ENCODE data around the gene SERPINA1. TPM values are rescaled to one million over a fixed set of nuclear protein-coding genes. Genes with fewer than 3 reads are reported as not detected.

SERPINA1 gene
- total and polyA plus RNA-seq, 2 of the 13 experiments (the other 11 are each of a cell fraction or from before 2014, with no cell fraction given), result 3,266 to 11,015 TPM

DNA sequence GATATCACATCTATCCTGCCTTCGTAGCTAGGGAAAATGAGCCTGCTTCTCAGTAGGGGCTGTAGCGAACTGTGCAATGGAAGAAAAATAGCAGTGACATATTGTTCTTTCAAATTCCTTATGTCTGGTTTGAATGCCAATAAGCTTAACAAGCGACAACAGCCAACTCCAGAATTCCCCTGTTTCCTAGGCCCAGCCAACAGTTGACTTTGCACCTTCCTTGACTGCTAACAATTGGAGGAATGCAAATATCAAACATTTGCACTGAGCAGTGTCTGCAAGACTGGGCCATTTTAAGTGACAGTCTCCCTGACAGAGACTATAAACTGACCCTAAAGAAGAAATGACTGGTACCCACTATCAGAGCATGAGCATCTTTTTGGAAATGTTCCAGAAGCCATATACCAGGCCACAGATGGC is 12.0 kb upstream of the SERPINA1 start (continued):
- TF ChIP-seq MAX (IDR thresholded peaks at IDR 0.05) (no peak), TOPORS (CRISPR knock-in tag; IDR thresholded peaks at IDR 0.05) (no peak), ZNF746 (CRISPR knock-in tag; IDR thresholded peaks at IDR 0.05) (no peak), NFKB2 (CRISPR knock-in tag; IDR thresholded peaks at IDR 0.05; ENCODE audit: borderline replicate concordance) (no peak), ZNF616 (CRISPR knock-in tag; IDR thresholded peaks at IDR 0.05; ENCODE audit: low read depth) (no peak), ZNF446 (CRISPR knock-in tag; IDR thresholded peaks at IDR 0.05) (no peak), SNAI1 (CRISPR knock-in tag; IDR thresholded peaks at IDR 0.05; ENCODE audit: borderline replicate concordance) (no peak), HOXA5 (CRISPR knock-in tag; IDR thresholded peaks at IDR 0.05) (no peak), SOX13 (IDR thresholded peaks at IDR 0.05) (0 out of 2 replicates have a peak, but pooled peaks have one; percentile 53), SOX13 (CRISPR knock-in tag; conservative IDR thresholded peaks at IDR 0.05 in 1 of 2, IDR thresholded peaks at IDR 0.05 in 1 of 2) (peak in 1 of 2 experiments; percentile 97; a peak in 2 of 4 replicates), ZNF326 (CRISPR knock-in tag; IDR thresholded peaks at IDR 0.05; ENCODE audit: borderline replicate concordance) (no peak), MYC (CRISPR knock-in tag; IDR thresholded peaks at IDR 0.05; ENCODE audit: borderline replicate concordance) (no peak), RFX5 (IDR thresholded peaks at IDR 0.05; ENCODE audit: low read depth, low read length) (no peak), ZNF83 (CRISPR knock-in tag; IDR thresholded peaks at IDR 0.05; ENCODE audit: borderline replicate concordance) (no peak), GABPA (IDR thresholded peaks at IDR 0.05; ENCODE audit: low read depth, low read length) (no peak), GABPA (CRISPR knock-in tag; IDR thresholded peaks at IDR 0.05; ENCODE audit: low read depth) (no peak), ZNF160 (CRISPR knock-in tag; IDR thresholded peaks at IDR 0.05) (no peak), GMEB1 (CRISPR knock-in tag; IDR thresholded peaks at IDR 0.05; ENCODE audit: borderline replicate concordance) (no peak), ZFP37 (CRISPR knock-in tag; IDR thresholded peaks at IDR 0.05; ENCODE audit: borderline replicate concordance) (no peak), HOXA7 (CRISPR knock-in tag; IDR thresholded peaks at IDR 0.05) (no peak), SAP130 (CRISPR knock-in tag; IDR thresholded peaks at IDR 0.05; ENCODE audit: low read depth) (peak; percentile 69), ZKSCAN5 (CRISPR knock-in tag; IDR thresholded peaks at IDR 0.05) (no peak), RNF2 (conservative IDR thresholded peaks at IDR 0.05; ENCODE audit: low read depth) (no peak)
- TF ChIP-seq, protein P1, sequence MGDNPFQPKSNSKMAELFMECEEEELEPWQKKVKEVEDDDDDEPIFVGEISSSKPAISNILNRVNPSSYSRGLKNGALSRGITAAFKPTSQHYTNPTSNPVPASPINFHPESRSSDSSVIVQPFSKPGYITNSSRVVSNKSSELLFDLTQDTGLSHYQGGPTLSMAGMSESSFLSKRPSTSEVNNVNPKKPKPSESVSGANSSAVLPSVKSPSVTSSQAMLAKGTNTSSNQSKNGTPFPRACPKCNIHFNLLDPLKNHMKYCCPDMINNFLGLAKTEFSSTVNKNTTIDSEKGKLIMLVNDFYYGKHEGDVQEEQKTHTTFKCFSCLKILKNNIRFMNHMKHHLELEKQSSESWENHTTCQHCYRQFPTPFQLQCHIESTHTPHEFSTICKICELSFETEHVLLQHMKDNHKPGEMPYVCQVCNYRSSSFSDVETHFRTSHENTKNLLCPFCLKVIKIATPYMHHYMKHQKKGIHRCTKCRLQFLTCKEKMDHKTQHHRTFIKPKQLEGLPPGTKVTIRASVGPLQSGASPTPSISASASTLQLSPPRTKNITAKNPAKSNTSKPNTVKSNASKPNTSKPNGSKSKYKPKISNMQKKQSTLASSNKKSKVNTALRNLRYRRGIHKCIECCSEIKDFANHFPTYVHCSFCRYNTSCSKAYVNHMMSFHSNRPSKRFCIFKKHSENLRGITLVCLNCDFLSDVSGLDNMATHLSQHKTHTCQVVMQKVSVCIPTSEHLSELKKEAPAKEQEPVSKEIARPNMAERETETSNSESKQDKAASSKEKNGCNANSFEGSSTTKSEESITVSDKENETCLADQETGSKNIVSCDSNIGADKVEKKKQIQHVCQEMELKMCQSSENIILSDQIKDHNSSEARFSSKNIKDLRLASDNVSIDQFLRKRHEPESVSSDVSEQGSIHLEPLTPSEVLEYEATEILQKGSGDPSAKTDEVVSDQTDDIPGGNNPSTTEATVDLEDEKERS (CRISPR knock-in tag; IDR thresholded peaks at IDR 0.05), result no peak
- TF ChIP-seq, protein P2, sequence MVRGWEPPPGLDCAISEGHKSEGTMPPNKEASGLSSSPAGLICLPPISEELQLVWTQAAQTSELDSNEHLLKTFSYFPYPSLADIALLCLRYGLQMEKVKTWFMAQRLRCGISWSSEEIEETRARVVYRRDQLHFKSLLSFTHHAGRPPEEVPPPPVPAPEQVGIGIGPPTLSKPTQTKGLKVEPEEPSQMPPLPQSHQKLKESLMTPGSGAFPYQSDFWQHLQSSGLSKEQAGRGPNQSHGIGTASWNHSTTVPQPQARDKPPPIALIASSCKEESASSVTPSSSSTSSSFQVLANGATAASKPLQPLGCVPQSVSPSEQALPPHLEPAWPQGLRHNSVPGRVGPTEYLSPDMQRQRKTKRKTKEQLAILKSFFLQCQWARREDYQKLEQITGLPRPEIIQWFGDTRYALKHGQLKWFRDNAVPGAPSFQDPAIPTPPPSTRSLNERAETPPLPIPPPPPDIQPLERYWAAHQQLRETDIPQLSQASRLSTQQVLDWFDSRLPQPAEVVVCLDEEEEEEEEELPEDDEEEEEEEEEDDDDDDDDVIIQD (CRISPR knock-in tag; IDR thresholded peaks at IDR 0.05; ENCODE audit: low read depth), result no peak
- TF ChIP-seq, protein P3, sequence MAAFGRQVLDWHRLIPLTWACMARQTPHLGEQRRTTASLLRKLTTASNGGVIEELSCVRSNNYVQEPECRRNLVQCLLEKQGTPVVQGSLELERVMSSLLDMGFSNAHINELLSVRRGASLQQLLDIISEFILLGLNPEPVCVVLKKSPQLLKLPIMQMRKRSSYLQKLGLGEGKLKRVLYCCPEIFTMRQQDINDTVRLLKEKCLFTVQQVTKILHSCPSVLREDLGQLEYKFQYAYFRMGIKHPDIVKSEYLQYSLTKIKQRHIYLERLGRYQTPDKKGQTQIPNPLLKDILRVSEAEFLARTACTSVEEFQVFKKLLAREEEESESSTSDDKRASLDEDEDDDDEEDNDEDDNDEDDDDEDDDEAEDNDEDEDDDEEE (CRISPR knock-in tag; IDR thresholded peaks at IDR 0.05), result no peak
